Measurements from ENCODE around the gene ITGAL.

ITGAL gene

DNA sequence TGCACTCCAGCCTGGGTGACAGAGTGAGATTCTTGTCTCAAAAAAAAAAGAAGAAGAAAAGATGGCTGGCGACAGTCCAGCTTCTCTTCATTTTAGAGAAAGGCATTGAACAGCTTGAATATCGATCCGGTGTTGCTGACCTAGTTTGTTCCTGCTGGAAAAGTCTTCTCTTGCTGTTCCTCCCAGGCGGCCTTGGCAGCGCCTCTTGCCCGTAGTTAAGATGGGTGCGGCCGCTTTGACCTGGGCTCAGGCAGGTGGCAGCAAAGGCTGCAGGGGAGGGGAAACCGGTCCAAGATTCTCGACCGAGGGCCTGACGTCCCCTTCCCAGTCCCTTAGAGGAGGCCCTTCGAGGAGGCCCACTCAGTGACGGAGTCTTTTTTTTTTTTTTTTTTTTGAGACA is 89.5 kb downstream of the ITGAL start:
- H3K9ac ChIP-seq (ENCODE audit: low read length): peak overlapping the region; percentile 60; the same call in 1 of the 2 replicates
- no peaks in the 10 kb centered on the region for H3K9me3 ChIP-seq (ENCODE audit: low read length)
- H3K9me2 ChIP-seq (ENCODE audit: low read depth, low read length): no peaks in the 10 kb centered on the region
- H3K4me2 ChIP-seq (ENCODE audit: low read length): peak overlapping the region; percentile 63
- H3K4me3 ChIP-seq (ENCODE audit: low read depth, low read length, poor library complexity, severe bottlenecking): peak overlapping the region; percentile 57
- no peak for TF ChIP-seq EZH2 (IDR thresholded peaks at IDR 0.05; ENCODE audit: borderline replicate concordance, low read length)
- TF ChIP-seq, protein P1, sequence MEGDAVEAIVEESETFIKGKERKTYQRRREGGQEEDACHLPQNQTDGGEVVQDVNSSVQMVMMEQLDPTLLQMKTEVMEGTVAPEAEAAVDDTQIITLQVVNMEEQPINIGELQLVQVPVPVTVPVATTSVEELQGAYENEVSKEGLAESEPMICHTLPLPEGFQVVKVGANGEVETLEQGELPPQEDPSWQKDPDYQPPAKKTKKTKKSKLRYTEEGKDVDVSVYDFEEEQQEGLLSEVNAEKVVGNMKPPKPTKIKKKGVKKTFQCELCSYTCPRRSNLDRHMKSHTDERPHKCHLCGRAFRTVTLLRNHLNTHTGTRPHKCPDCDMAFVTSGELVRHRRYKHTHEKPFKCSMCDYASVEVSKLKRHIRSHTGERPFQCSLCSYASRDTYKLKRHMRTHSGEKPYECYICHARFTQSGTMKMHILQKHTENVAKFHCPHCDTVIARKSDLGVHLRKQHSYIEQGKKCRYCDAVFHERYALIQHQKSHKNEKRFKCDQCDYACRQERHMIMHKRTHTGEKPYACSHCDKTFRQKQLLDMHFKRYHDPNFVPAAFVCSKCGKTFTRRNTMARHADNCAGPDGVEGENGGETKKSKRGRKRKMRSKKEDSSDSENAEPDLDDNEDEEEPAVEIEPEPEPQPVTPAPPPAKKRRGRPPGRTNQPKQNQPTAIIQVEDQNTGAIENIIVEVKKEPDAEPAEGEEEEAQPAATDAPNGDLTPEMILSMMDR (IDR thresholded peaks at IDR 0.05; ENCODE audit: low read length): peak; percentile 8; the same call in 1 of the 2 replicates
- 0 out of 2 replicates have a peak, but pooled peaks cover 4% of the 10 kb centered on the region for H3K79me2 ChIP-seq (ENCODE audit: insufficient read depth, low read length)
- no peaks in the 10 kb centered on the region for H4K20me1 ChIP-seq (ENCODE audit: insufficient read depth, low read length)
- H3F3A ChIP-seq (ENCODE audit: insufficient read depth, low read length): 0 out of 2 replicates have a peak, but pooled peaks cover 3% of the 10 kb centered on the region
- H3K27me3 ChIP-seq (ENCODE audit: insufficient read depth, low read length): no peaks in the 10 kb centered on the region
- no peak overlapping the region for H3K27ac ChIP-seq (ENCODE audit: low read depth, low read length, poor library complexity, severe bottlenecking)
- no peaks in the 10 kb centered on the region for H3K36me3 ChIP-seq (ENCODE audit: insufficient read depth, low read length)
- no peak overlapping the region for H2AFZ ChIP-seq (ENCODE audit: low read length)
- H3K4me1 ChIP-seq (ENCODE audit: insufficient read depth, low read length, severe bottlenecking): peaks cover 25% of the 10 kb centered on the region

DNA sequence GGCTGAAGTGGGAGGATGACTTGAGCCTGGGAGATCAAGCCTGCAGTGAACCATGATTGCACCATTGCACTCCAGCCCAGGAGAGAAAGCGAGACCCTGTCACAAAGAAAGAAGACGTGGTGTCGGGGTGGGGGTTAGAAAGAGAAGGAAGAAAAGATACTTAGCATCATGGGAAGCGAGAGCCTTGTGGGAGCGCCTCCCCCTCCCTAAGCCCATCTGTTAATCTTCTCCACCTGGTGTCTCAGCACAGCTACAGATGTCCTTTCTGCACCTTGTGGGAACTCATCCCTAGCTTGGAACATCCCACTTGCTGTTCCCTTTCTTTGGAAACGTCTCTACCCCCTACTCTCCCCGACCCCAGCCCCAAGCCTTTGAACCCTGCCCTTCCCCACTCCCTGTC is 93.0 kb downstream of the ITGAL start:
- Histone ChIP-seq H3K9ac (ENCODE audit: low read length) (no peak overlapping the region), H2AFZ (ENCODE audit: low read length) (no peak overlapping the region), H3K79me2 (ENCODE audit: insufficient read depth, low read length) (no peaks in the 10 kb centered on the region), H3K27me3 (ENCODE audit: insufficient read depth, low read length) (no peaks in the 10 kb centered on the region), H3K4me3 (ENCODE audit: low read depth, low read length, poor library complexity, severe bottlenecking) (no peak overlapping the region), H4K20me1 (ENCODE audit: insufficient read depth, low read length) (no peaks in the 10 kb centered on the region), H3K9me2 (ENCODE audit: low read depth, low read length) (no peaks in the 10 kb centered on the region), H3K36me3 (ENCODE audit: insufficient read depth, low read length) (no peaks in the 10 kb centered on the region), H3K4me2 (ENCODE audit: low read length) (no peak overlapping the region), H3F3A (ENCODE audit: insufficient read depth, low read length) (no peaks in the 10 kb centered on the region), H3K9me3 (ENCODE audit: low read length) (no peaks in the 10 kb centered on the region), H3K4me1 (ENCODE audit: insufficient read depth, low read length, severe bottlenecking) (peaks cover 28% of the 10 kb centered on the region), H3K27ac (ENCODE audit: low read depth, low read length, poor library complexity, severe bottlenecking) (no peak overlapping the region)
- TF ChIP-seq, protein P1 (IDR thresholded peaks at IDR 0.05; ENCODE audit: low read length): no peak
- TF ChIP-seq EZH2 (IDR thresholded peaks at IDR 0.05; ENCODE audit: borderline replicate concordance, low read length): no peak

DNA sequence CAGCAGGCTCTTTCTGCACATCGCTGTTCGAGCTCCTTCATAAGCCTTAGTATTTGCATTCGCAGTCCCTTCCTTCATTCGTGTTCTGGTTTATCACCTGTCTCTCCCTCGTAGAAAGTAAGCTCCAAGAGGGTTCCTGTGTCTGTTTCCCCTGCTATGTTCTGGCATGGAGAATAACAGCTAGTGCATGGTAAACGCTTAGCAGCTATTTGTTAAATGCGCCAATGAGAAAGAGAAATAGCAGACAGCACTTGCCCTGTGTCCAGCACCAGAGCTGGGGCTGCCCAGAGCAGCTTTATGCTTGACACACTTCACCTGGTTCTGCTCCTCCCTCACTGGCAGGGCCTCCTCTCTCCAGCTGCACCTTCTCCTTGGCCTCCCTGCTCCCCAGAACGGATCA is 93.4 kb downstream of the ITGAL start:
- Histone ChIP-seq H2AFZ (ENCODE audit: low read length) (no peak overlapping the region), H3F3A (ENCODE audit: insufficient read depth, low read length) (no peaks in the 10 kb centered on the region), H3K4me3 (ENCODE audit: low read depth, low read length, poor library complexity, severe bottlenecking) (no peak overlapping the region), H3K9me2 (ENCODE audit: low read depth, low read length) (no peaks in the 10 kb centered on the region), H3K4me1 (ENCODE audit: insufficient read depth, low read length, severe bottlenecking) (peaks cover 31% of the 10 kb centered on the region), H4K20me1 (ENCODE audit: insufficient read depth, low read length) (no peaks in the 10 kb centered on the region), H3K9ac (ENCODE audit: low read length) (no peak overlapping the region), H3K79me2 (ENCODE audit: insufficient read depth, low read length) (no peaks in the 10 kb centered on the region), H3K27me3 (ENCODE audit: insufficient read depth, low read length) (no peaks in the 10 kb centered on the region), H3K36me3 (ENCODE audit: insufficient read depth, low read length) (no peaks in the 10 kb centered on the region), H3K4me2 (ENCODE audit: low read length) (no peak overlapping the region), H3K9me3 (ENCODE audit: low read length) (no peaks in the 10 kb centered on the region), H3K27ac (ENCODE audit: low read depth, low read length, poor library complexity, severe bottlenecking) (no peak overlapping the region)
- TF ChIP-seq, protein P1 (IDR thresholded peaks at IDR 0.05; ENCODE audit: low read length): no peak
- no peak for TF ChIP-seq EZH2 (IDR thresholded peaks at IDR 0.05; ENCODE audit: borderline replicate concordance, low read length)
